ENCODE results near the gene STK32A. TPM values are rescaled to one million over a fixed set of nuclear protein-coding genes. Genes with fewer than 3 reads are reported as not detected.

The STK32A gene
- polyA plus RNA-seq, 1 donor (not counting 4 experiments of a cell fraction or from before 2014, with no cell fraction given): 0.01 TPM

DNA sequence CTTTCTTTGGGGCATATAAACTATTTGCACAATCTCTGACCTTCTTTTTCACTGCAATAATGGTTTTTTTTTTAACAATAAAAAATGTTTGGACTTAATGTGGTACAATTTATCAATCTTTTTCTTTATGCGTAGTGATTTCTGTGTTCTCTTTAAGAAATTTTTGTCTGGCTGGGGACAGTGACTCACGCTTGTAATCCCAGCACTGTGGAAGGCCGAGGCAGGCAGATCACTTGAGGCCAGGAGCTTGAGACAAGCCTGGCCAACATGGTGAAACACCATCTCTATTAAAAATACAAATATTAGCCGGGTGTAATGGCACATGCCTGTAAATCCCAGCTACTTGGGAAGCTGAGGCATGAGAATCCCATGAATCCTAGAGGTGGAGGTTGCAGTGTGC, 72.3 kb downstream of the STK32A start:
- no peaks in the 10 kb centered on the region for H3K9me1 ChIP-seq (ENCODE audit: control insufficient read depth, extremely low read depth, insufficient read depth, low read length)
- H2AFZ ChIP-seq (ENCODE audit: control insufficient read depth, low read length): no peak overlapping the region
- H3K27ac ChIP-seq (ENCODE audit: control insufficient read depth, insufficient read depth, low read length): no peak overlapping the region
- no peak overlapping the region for H3K4me3 ChIP-seq (ENCODE audit: control insufficient read depth in 2 of 3, extremely low read depth in 1 of 3, insufficient read depth in 2 of 3, low read depth in 1 of 3, low read length in 3 of 3)
- no peaks in the 10 kb centered on the region for H3K9me3 ChIP-seq (ENCODE audit: control insufficient read depth, low read depth, low read length)
- no peak overlapping the region for H3K9ac ChIP-seq (ENCODE audit: control insufficient read depth, extremely low read depth, insufficient read depth, low read length)
- no peaks in the 10 kb centered on the region for H4K20me1 ChIP-seq (ENCODE audit: control insufficient read depth, extremely low read depth, insufficient read depth, low read length)
- H3K36me3 ChIP-seq (ENCODE audit: control insufficient read depth in 2 of 2, extremely low read depth in 1 of 2, insufficient read depth in 2 of 2, low read length in 2 of 2): no peaks in the 10 kb centered on the region
- H3K27me3 ChIP-seq (ENCODE audit: control insufficient read depth, extremely low read depth, insufficient read depth, low read length): no peaks in the 10 kb centered on the region
- no peak for FAIRE-seq
- H3K4me2 ChIP-seq (ENCODE audit: control insufficient read depth, extremely low read depth, insufficient read depth, low read depth, low read length): no peak overlapping the region
- H3K79me2 ChIP-seq (ENCODE audit: control insufficient read depth, insufficient read depth, low read length): no peaks in the 10 kb centered on the region
- dilution Hi-C loops (cut with MboI; ENCODE audit: extremely low pct_ligation_motif_present, low sequenced_read_pairs): no loop called here
- no peaks in the 10 kb centered on the region for H3K4me1 ChIP-seq (ENCODE audit: control insufficient read depth, extremely low read depth, insufficient read depth, low read length)
- DNase-seq (ENCODE audit: low read depth, low spot score): no peak
- no peak for TF ChIP-seq EZH2 (IDR thresholded peaks at IDR 0.05; ENCODE audit: low read length)
- TF ChIP-seq, protein P1, sequence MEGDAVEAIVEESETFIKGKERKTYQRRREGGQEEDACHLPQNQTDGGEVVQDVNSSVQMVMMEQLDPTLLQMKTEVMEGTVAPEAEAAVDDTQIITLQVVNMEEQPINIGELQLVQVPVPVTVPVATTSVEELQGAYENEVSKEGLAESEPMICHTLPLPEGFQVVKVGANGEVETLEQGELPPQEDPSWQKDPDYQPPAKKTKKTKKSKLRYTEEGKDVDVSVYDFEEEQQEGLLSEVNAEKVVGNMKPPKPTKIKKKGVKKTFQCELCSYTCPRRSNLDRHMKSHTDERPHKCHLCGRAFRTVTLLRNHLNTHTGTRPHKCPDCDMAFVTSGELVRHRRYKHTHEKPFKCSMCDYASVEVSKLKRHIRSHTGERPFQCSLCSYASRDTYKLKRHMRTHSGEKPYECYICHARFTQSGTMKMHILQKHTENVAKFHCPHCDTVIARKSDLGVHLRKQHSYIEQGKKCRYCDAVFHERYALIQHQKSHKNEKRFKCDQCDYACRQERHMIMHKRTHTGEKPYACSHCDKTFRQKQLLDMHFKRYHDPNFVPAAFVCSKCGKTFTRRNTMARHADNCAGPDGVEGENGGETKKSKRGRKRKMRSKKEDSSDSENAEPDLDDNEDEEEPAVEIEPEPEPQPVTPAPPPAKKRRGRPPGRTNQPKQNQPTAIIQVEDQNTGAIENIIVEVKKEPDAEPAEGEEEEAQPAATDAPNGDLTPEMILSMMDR (optimal IDR thresholded peaks at IDR 0.05 in 1 of 3, IDR thresholded peaks at IDR 0.05 in 1 of 3, conservative IDR thresholded peaks at IDR 0.05 in 1 of 3; ENCODE audit: extremely low read depth in 1 of 3, insufficient read depth in 2 of 3, low read length in 3 of 3): no peak

DNA sequence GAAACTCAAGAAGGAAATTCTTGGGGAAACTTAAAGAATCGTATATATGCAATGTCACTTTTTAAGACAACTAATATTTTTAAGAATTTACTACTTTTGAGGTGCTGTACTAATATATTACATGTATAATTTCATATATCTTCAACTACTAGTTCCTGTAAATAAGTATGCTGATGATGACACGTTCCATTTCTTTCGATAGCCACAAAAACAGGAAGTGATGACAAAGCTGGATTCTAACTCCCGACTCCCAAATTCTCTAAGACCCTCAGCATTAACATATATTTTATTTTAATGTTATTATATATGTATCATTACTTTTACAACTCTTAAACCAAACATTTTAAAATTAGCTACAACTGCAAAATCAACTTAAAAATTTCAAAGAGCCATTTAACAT, 74.8 kb downstream of the STK32A start:
- H3K79me2 ChIP-seq (ENCODE audit: control insufficient read depth, insufficient read depth, low read length): no peaks in the 10 kb centered on the region
- dilution Hi-C loops (cut with MboI; ENCODE audit: extremely low pct_ligation_motif_present, low sequenced_read_pairs): no loop called here
- H3K9me1 ChIP-seq (ENCODE audit: control insufficient read depth, extremely low read depth, insufficient read depth, low read length): no peaks in the 10 kb centered on the region
- DNase-seq (ENCODE audit: low read depth, low spot score) (no peak), FAIRE-seq (no peak)
- H4K20me1 ChIP-seq (ENCODE audit: control insufficient read depth, extremely low read depth, insufficient read depth, low read length): no peaks in the 10 kb centered on the region
- no peaks in the 10 kb centered on the region for H3K36me3 ChIP-seq (ENCODE audit: control insufficient read depth in 2 of 2, extremely low read depth in 1 of 2, insufficient read depth in 2 of 2, low read length in 2 of 2)
- no peak overlapping the region for H3K9ac ChIP-seq (ENCODE audit: control insufficient read depth, extremely low read depth, insufficient read depth, low read length)
- H2AFZ ChIP-seq (ENCODE audit: control insufficient read depth, low read length): no peak overlapping the region
- no peak for TF ChIP-seq EZH2 (IDR thresholded peaks at IDR 0.05; ENCODE audit: low read length)
- TF ChIP-seq, protein P1 (optimal IDR thresholded peaks at IDR 0.05 in 1 of 3, IDR thresholded peaks at IDR 0.05 in 1 of 3, conservative IDR thresholded peaks at IDR 0.05 in 1 of 3; ENCODE audit: extremely low read depth in 1 of 3, insufficient read depth in 2 of 3, low read length in 3 of 3): no peak
- H3K9me3 ChIP-seq (ENCODE audit: control insufficient read depth, low read depth, low read length): no peaks in the 10 kb centered on the region
- no peak overlapping the region for H3K27ac ChIP-seq (ENCODE audit: control insufficient read depth, insufficient read depth, low read length)
- H3K4me3 ChIP-seq (ENCODE audit: control insufficient read depth in 2 of 3, extremely low read depth in 1 of 3, insufficient read depth in 2 of 3, low read depth in 1 of 3, low read length in 3 of 3): no peak overlapping the region
- no peaks in the 10 kb centered on the region for H3K4me1 ChIP-seq (ENCODE audit: control insufficient read depth, extremely low read depth, insufficient read depth, low read length)
- H3K27me3 ChIP-seq (ENCODE audit: control insufficient read depth, extremely low read depth, insufficient read depth, low read length): no peaks in the 10 kb centered on the region
- no peak overlapping the region for H3K4me2 ChIP-seq (ENCODE audit: control insufficient read depth, extremely low read depth, insufficient read depth, low read depth, low read length)

All from keratinocyte (primary cell).